GM19395 (cell line): ENCODE data around the gene SLC48A1.
A peak's percentile ranks its signal among the peaks of the same experiment; 100 is the strongest.

Source experiments
- ATAC-seq: cut with Tn5 transposase; IDR thresholded peaks from one replicate; pipeline ENCODE4 v1.9.1; 2021; ENCODE audit warnings: mild to moderate bottlenecking, moderate library complexity; ENCODE audit not compliant: unreplicated experiment

The SLC48A1 gene

GRCh38 chr12:47773062-47773857 is at the start of gene SLC48A1:
TSS of gene SLC48A1 (plus strand) at chr12:47773238. CDS start at chr12:47773305, 67 bp downstream.
- ATAC-seq: peak; percentile 83

- no peak for ATAC-seq
These were observed 47.8 kb upstream of the SLC48A1 start, which contains the start of gene ENDOU for GRCh38 chr12:47725091-47725772. TSS of gene ENDOU (minus strand) at chr12:47725490. CDS start at chr12:47725413, 77 bp downstream.

GRCh38 chr12:47725893-47726292 is 47.1 kb upstream of the SLC48A1 start:
- peak; percentile 90 for ATAC-seq

- ATAC-seq: no peak
These were observed 43.8 kb upstream of the SLC48A1 start for GRCh38 chr12:47729233-47729632.

- ATAC-seq: no peak
These were observed 42.7 kb upstream of the SLC48A1 start for GRCh38 chr12:47730341-47730744.

- no peak for ATAC-seq
These were observed 41.3 kb upstream of the SLC48A1 start for GRCh38 chr12:47731723-47732122.

- ATAC-seq: no peak
These were observed 40.5 kb upstream of the SLC48A1 start for GRCh38 chr12:47732504-47732903.

- ATAC-seq: no peak
These were observed 39.9 kb upstream of the SLC48A1 start for GRCh38 chr12:47733142-47733541.

GRCh38 chr12:47734725-47735480 is 38.1 kb upstream of the SLC48A1 start:
- ATAC-seq: no peak

GRCh38 chr12:47735649-47736048 is 37.4 kb upstream of the SLC48A1 start:
- ATAC-seq: no peak

- no peak for ATAC-seq
These were observed 36.8 kb upstream of the SLC48A1 start for GRCh38 chr12:47736216-47736615.

GRCh38 chr12:47736877-47737676 is 36.0 kb upstream of the SLC48A1 start:
- no peak for ATAC-seq

- no peak for ATAC-seq
These were observed 35.0 kb upstream of the SLC48A1 start for GRCh38 chr12:47737936-47738594.

- ATAC-seq: no peak
These were observed 33.7 kb upstream of the SLC48A1 start for GRCh38 chr12:47739297-47739696.

GRCh38 chr12:47739979-47740378 is 33.1 kb upstream of the SLC48A1 start:
- ATAC-seq: peak; percentile 65

GRCh38 chr12:47740606-47741339 is 32.3 kb upstream of the SLC48A1 start:
- peak; percentile 34 for ATAC-seq

GRCh38 chr12:47741340-47741703 is 31.7 kb upstream of the SLC48A1 start:
- no peak for ATAC-seq

- no peak for ATAC-seq
These were observed 30.7 kb upstream of the SLC48A1 start for GRCh38 chr12:47742253-47742825.

- ATAC-seq: no peak
These were observed 29.7 kb upstream of the SLC48A1 start for GRCh38 chr12:47743311-47743860.
